ENCODE data around the gene LAMTOR4.

The LAMTOR4 gene

DNA sequence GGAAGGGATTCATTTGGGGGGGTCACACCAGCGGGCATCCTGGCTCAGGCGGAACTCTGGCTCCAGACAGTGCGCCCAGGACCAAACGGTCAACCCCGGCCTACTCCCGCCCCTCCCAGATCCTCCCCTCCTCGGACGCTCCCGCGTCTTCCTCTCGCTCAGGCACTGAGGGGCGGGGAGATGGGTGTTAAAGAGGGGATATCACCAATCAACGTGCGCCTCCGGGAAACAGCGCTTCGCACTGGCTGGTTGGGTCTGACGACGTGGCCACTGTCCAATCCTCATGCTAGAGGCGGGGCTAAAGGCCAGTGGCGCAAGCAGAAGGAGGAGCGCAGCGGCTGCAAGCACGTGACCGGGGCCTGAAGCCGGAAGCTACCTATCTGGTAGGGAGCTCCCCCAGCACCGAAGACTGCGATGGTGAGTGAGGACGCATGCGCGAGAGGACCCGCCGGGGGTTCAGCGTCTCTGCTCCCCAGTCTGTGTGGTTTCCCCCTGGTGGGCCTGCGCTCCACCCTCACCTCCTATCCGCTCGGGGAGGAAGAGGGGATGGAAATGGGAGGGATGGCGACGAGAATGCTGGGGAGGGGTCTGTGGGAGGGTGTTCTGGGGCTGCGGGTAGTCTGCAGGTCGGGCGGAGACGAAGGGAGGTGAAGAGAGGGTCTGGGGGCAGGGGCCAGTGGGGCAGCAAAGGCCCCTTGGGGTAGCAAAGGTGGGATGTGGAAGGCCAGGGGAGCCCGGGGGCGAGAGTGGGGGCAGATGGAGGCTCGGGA, at the start of gene LAMTOR4:
Gene LAMTOR4 (plus strand): TSS at position 360 of the 770 bp plus-strand sequence. CDS start 55 bp downstream, at position 415.
- peak; percentile 88 for DNase-seq

DNA sequence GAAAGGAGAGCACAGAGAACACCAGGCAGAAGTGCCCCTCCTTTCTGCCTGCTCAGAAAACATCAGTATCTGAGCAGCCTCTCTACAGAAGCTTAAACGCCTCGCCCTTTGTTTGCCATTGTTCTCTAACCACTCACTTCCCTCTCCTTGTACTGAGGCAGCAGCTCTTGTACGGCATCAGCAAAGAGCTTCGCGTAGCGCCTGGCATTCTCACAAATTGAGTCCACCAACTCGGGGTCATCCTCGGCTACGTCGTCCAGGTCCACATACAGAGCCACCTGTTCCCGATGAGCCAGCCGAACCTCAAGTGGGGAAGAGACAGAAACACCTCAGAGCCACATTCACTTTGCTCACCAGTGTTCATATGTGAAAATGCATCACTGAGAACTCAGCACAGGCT, 49.3 kb upstream of the LAMTOR4 start:
- no peak for DNase-seq

DNA sequence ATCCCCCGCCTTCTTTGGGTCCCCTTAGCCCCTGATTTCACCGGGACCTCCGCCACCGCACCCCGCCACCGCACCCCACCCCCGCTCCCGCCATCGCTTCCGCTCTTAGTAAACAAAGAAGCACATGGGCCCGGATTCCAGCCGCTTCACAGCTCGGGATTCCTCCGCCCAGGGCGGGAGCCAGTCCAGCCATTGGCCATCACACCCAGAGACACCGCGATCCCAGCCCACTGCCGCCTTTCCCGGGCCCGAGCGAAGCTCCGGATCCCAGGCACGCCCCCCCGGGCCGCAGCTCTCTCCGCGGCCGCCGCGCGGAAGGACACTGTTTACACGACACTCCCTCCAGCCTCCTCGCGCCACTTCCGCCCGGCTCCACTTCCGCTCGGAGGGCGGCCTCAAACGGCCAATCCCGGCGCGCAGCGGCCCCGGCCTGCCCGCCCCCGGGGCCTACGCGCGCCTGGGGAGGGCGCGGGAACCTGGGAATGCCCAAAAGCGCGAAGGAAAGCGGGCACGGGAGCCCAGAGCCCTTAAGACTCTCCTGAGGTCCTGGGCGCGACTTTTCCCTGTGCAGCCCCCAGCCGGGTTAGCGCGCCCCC, 48.2 kb upstream of the LAMTOR4 start:
- peak; percentile 73 for DNase-seq

DNA sequence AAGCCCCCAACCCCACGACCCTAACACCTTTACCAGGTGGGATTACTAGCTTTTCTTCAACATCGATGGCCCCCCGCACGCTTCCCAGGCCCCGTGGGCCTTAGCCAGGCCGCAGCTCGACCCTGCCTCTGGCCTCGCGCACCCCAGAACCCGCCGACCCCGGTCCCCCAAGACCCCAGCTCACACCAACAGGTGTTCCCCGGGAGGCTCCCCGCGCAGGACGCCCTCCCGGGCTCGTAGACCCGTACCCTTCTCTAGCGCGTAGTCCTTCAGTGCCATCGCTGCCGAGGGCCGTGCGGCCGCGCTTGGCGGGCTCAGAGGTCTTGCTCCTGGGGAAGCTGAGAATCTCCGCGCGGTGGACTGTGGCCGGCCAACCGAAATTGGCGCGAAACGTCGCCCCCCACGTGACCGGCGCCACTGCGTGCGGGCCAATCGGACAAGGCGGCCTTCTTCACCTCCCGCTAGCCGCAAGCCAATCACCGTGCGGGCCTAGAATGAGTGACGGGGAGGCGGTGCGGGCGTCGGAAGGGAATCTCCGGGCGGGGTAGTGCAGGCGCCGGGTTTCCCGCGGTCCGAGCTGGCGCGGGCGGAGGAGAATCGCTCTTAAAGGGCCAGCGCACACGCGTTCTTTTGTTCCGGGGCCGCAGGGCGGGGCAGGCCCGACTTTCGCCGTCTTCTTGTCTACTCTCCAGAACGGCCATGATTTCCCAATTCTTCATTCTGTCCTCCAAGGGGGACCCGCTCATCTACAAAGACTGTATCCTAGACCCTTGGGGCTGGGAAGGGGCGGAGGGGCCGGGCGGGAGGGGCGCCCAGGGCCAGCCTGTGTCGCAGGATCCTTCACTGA, 47.5 kb upstream of the LAMTOR4 start, which contains the start of the genes AP4M1 and MCM7:
Gene AP4M1 (plus strand): TSS at position 628 of the 847 bp plus-strand sequence. CDS start 72 bp downstream, at position 700.
Gene MCM7 (minus strand): TSS at position 382 of the 847 bp plus-strand sequence. CDS start 103 bp downstream, at position 279.
- DNase-seq, result peak; percentile 97

DNA sequence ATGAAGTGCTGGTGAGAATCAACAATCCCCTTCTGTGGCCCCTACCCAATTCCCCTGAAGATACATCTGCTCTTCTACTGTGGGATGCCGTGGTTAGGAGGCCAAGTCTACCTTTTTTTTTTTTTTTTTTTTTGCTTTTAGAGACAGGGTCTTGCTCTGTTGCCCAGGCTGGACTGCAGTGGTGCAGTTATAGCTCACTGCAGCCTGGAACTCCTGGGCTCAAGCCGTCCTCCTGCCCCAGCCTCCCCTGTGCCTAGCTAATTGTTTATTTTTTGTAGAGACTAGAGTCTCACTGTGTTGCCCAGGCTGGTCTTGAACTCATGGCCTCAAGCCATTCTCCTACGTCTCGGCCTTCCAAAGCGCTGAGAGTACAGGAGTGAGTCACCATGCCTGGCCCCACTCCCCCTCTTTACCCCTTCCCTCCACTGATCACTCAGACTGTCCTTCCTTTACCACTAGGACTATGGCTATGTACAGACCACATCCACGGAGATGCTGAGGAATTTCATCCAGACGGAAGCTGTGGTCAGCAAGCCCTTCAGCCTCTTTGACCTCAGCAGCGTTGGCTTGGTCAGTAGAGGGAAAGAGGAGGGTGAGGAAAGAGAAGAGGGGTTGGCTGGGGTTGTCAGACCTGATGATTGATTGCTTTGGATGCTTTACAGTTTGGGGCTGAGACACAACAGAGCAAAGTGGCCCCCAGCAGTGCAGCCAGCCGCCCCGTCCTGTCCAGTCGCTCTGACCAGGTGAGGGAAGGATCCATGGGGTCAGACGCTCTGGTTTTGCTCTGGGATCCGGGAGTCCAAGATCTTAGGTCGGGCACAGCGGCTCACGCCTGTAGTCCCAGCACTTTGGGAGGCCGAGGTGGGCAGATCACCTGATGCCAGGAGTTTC, 45.5 kb upstream of the LAMTOR4 start:
- DNase-seq, result no peak

DNA sequence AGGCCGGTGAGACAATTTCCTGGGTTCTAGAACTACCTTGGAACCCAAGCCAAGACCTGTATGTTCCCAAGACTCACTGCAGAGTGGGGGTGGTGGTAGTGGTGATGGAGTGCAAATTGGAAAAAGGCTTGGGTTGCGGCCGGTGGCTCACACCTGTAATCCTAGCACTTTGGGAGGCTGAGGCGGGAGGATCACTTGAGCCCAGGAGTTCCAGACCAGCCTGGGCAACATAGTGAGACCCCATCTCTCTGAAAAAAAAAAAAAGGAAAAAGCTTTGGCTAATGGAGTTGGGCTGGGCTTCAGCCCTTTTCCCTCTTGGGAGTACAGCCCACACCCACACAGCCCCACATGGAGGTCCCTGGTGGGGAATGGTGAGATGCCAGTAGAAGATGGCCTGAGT, 43.2 kb upstream of the LAMTOR4 start:
- DNase-seq, result no peak

DNA sequence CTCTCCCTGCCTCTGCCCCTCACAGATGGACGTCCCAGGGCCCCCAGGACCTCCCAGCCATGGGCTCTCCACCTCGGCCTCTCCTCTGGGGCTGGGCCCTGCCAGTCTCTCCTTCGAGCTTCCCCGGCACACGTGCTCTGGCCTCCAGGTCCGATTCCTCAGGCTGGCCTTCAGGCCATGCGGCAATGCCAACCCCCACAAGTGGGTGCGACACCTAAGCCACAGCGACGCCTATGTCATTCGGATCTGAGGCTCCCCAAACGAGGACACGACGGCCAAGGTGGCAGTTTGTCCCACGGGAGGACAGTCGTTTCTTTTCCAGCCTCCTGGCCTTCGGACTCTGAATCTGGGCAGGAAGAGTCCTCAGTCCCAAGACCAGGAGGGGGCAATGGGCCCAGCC, 42.1 kb upstream of the LAMTOR4 start:
- DNase-seq, result no peak

DNA sequence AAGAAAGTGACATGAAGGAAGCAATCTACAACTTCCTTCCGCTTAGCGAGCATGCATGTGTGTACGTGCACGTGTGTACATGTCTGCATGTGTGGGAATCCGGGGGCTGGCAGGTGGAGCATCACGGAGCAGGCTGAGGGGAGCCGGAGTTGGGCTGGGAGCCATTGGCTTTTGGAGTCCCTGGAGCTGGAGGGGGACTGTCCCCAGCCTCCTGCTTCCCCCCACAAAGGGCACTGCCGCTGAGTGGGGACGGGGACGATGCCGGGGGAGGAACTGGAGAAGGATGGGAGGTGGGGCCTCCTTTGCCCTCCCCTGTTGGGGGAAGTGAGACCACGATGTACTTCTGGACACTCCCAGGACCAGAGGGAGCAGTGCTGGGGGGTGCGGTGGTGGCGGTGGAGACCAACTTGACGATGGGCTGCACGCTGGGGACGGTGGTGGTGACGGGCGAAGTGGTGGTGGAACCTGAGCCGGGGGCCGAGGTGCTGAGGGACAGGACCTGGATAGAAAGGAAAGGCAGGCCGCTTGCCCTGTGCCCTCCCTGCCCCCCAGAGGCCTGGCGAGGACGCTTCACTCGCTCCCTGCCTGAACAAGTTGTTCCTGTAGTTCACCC, 41.5 kb upstream of the LAMTOR4 start:
- DNase-seq, result no peak

DNA sequence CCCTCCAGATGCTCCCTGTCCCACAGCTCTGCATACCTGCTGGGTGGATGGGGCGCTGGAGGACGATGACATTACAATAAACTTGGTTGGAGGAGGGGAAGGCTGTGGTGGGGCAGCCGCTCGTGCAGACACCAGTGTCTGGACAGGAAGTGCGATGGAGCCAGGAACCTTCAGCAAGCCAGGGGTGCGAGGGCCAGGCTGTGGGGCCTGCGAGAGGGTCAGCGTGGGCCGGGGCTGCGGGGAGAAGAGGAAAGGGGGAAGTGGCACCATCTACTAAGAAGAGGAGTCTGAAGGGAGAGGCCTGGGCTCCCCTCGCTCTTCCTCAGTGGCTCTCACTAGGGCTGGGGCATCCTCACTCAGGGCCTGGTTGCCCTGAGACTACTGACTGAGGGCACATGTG, 40.8 kb upstream of the LAMTOR4 start:
- DNase-seq, result no peak

DNA sequence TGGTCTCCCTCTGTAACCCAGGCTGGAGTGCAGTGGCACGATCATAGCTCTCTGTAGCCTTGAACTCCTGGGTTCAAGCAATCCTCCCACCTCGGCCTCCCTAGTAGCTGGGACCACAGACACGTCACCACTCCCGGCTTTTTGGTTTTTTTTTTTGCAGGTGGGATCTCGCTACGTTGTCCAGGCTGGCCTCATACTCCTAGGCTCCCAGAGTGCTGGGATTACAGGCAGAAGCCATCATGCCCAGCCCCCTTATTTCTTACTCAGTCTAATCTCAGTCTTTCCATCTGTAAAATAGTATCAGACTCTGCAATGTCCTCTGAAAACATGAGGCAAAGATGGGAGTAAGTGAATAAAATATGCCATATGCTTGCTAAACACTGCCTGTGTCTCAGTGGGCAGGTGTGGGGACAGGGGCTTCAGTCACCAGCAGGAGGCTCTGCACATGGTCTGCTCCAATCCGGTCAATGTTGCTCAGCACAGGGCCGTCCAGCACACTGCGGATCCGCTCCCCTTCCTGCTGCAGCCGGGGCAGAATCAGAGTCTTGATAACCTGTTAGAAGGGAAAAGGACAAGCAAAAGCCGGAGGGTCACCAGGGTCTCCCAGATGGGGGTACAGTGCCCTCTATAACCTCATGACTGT, 39.1 kb upstream of the LAMTOR4 start:
- no peak for DNase-seq

DNA sequence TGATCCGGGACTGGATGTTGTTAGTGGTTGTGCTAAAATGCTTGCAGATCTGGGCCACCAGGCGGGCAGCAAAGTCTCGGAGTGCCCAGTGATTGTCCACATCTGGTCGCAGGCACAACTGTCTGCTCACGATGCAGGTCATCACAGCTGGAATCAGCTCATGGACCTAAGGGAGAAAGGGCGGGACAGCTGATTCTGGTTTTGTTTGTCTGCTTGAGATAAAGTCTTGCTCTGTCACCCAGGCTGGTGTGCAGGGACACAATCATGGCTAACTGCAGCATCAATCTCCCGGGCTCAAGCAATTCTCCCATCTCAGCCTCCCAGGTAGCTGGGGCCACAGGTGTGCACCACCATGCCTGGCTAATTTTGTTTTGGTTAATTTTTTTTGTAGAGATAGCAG, 37.6 kb upstream of the LAMTOR4 start:
- DNase-seq, result no peak

DNA sequence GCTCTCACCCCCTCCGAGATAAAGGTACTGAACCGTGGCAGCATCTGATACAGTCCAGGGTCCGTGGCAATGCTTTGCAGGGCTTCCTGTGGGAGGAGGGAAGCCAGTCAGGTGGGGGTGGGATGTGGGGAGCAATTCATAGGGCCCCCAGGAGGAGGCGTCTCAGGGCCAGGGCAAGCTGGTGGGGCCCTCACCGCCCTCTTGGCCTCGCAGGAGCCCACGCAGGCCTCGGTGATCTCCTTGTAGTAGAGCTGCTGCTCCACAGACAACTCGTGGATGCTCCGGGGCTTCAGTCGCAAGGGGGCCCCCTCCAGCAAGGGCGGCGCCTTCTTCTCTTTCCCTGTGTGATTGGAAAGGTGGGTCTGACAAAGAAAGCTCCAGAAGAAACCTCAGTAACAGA, 36.8 kb upstream of the LAMTOR4 start:
- no peak for DNase-seq

DNA sequence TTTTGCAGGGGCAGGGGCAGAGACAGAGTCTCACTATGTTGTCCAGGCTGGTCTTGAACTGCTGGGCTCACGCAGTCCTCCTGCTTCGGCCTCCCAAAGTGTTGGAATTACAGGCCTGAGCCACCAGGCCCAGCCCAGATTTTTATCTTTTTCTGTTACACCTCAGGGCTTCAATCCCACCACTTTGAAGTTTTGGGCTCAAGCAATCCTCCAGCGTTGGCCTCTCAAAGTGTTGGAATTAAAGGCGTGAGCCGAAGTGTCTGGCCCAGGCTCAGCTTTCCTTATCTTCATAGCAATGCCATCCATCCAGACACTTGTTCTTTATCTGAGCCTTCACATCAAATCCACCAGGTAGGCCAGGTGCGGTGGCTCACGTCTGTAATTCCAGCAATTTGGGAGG, 33.7 kb upstream of the LAMTOR4 start:
- no peak for DNase-seq

DNA sequence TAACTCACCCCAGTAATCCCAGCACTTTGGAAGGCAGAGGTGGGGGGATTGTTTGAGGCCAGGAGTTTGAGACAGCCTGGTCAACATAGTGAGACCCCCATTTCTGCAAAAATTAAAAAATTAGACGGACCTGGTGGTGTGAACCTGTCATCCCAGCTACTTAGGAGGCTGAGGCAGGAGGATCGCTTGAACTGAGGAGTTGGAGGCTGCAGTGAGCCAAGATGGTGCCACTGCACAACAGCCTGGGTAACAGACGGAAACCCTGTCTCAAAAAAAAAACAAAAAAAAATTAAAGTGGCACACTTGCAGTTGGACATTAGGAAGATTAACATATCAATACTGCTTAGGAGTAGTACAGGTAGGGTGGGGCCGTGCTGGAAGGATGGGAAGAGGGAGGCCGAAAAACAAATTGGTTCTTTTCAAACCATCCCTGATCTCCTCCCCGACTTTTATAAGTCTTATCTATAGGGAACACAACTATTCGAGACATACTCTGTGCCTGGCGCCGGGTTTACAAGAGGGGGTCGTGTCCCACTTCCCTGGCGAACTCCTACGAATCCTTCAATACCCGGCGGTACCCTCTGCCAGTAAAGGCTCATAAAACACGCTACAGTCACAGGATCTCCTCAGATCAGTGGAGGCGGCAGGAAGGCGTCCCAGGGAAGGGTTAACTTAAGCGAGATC, 30.2 kb upstream of the LAMTOR4 start:
- no peak for DNase-seq

DNA sequence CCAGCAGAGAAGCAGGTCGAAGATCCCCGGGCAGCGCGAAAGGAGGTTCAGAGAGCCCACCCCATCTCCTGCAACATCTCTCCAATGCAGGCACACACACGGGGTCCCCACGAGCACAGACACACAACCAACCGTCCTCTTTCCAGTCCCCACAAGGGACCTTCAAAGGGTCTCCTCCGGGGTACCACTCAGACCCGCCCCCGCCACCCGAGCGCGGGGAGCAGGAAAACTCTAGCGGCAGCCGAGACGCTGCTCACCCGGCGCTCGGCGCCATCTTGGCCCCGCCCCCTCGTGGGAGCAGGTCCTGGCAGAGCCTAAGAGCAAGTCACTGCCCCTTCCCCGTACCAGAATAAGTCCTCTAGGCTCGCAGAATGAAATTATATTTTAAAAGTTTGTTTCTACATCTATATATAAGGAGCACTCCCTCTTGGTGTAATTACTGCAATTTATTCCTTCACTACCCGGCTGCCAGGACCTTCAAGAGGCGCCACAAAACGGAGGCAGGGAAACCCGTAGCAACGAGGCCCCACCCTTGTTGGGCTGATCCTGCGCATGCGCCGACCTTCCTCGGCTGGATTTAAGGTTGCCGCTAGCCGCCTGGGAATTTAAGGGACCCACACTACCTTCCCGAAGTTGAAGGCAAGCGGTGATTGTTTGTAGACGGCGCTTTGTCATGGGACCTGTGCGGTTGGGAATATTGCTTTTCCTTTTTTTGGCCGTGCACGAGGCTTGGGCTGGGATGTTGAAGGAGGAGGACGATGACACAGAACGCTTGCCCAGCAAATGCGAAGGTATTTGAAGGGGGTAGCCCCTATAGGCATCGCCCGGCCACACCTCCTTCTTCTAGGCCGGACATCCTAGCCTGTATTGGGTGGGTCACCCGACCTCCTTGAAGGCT, 29.4 kb upstream of the LAMTOR4 start, which contains the start of the genes CNPY4 and TAF6:
Gene CNPY4 (plus strand): TSS at position 563 of the 898 bp plus-strand sequence. CDS start 111 bp downstream, at position 674.
Gene TAF6 (minus strand): TSS at position 287 of the 898 bp plus-strand sequence. CDS start 5,149 bp downstream, outside the sequence.
- peak; percentile 72 for DNase-seq

DNA sequence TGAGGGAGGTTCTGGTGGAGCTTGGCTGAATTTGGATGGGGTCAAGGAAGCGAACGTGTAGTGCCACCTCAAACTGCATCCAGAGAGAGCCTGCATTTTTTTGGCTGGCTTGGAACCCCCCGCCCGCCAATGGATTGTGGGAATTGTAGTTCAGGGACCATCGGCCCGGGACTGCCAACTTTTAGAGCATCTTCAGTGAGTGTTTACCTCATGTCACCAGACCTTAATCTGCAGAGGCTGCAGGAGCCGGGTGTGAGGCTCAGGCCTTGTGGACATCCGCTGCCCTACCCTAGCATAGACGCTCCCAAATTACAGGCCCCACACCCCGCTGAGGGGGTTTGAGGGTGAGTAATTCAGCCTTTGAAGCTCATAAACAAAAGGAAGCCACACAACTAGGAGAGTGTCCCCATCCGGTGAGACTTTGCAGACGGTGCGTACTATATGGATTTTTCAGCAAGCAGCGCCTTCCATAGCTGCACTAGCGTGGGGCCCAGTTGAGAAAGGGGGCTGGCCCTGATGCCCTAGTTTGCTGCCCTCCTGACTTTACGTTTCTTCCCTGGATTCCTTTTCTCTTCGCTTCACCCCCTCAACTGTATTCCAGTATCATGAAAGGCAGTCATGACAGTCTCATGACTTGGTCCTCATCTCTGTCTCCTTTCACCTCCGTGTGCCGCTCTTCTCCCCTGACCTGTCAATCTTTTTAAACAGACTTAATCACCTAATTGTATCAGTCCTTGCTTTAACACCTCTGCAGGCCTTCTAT, 28.6 kb upstream of the LAMTOR4 start:
- DNase-seq, result peak; percentile 62

DNA sequence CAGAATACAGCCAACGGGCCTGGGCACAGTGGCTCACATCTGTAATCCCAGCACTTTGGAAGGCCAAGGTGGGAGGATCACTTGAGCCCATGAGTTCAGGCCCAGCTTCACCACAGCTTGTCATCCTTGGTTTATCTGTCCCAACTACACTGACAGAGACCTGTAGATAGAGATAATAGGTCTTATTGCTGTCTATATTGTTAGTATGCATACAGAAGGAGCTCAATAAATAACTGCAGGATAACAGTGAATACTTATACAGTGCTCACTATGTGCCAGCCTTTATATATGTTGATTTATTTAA, 28.0 kb upstream of the LAMTOR4 start:
- DNase-seq, result no peak

DNA sequence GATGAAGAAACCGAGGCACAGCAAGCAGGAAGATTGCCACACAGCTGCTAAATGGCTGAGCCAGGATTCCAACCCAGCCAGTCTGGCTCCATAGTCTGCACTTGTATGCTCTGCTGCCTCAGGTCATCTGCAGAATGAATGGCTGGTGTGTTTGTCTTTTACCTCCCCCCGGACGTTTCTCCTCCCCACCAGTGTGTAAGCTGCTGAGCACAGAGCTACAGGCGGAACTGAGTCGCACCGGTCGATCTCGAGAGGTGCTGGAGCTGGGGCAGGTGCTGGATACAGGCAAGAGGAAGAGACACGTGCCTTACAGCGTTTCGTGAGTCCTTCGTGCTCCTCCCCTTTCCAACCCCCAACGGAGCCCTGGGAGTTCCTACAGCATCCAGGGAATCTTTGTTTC, 26.7 kb upstream of the LAMTOR4 start:
- DNase-seq, result no peak

DNA sequence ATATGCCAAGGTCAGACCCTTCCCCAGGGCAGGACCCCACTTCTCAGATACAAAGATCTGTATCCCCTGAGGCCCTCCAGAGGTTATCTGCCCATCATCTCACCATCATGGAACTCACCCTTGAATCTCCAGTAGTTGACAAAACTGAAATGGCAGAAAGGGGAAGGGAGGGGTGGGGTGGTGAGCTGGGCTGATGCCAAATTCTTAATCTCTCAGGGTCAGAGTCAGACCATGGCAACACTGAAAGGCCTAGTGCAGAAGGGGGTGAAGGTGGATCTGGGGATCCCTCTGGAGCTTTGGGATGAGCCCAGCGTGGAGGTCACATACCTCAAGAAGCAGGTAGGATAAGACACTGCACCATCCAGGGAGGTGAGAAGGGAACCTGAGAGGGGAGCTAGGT, 26.1 kb upstream of the LAMTOR4 start:
- DNase-seq, result no peak

Measured in GOT3 (cell line).